GM23338 (cell line): ENCODE results near the gene SH2D4B. TPM values are rescaled to one million over a fixed set of nuclear protein-coding genes. Genes with fewer than 3 reads are reported as not detected.

Experiments
- ATAC-seq: fragments of 200-7000 bp; cut with Tn5 transposase; 3 replicates; pipeline ENCODE4 v1.9.1; 2020
- DNase-seq: peaks from one replicate; pipeline ENCODE4 v3.0.0-alpha.2; 2015; ENCODE audit warnings: low spot score
- H2AFZ ChIP-seq: fragments of 200-600 bp; sonication (generic); 2 replicates; pipeline ENCODE4 v1.8.0; 2016; ENCODE audit warnings: antibody characterized with exemption, mild to moderate bottlenecking, moderate library complexity
- H3F3A ChIP-seq: fragments of 200-600 bp; sonication (generic); replicated peaks from 2 replicates; pipeline ENCODE4 v1.8.0; 2017; ENCODE audit warnings: antibody characterized with exemption, mixed run types, low read depth
- H3K27ac ChIP-seq: fragments of 200-600 bp; sonication (generic); 2 replicates; pipeline ENCODE4 v1.6.1; 2016; ENCODE audit warnings: low read depth
- H3K27me3 ChIP-seq: fragments of 200-600 bp; sonication (generic); 2 replicates; pipeline ENCODE4 v1.8.0; 2016; ENCODE audit warnings: mild to moderate bottlenecking, mixed run types, moderate library complexity; ENCODE audit not compliant: insufficient read depth
- H3K36me3 ChIP-seq: fragments of 200-600 bp; sonication (generic); 2 replicates; pipeline ENCODE4 v1.8.0; 2016; ENCODE audit warnings: mild to moderate bottlenecking; ENCODE audit not compliant: insufficient read depth
- H3K4me1 ChIP-seq: fragments of 200-600 bp; sonication (generic); 2 replicates; pipeline ENCODE4 v1.8.0; 2016; ENCODE audit warnings: mild to moderate bottlenecking, moderate library complexity; ENCODE audit not compliant: insufficient read depth
- H3K4me2 ChIP-seq: fragments of 200-600 bp; sonication (generic); 2 replicates; pipeline ENCODE4 v1.7.1; 2017; ENCODE audit warnings: mixed run types
- H3K4me3 ChIP-seq: fragments of 200-600 bp; sonication (generic); 2 replicates; pipeline ENCODE4 v1.6.1; 2016; ENCODE audit warnings: mixed run types
- H3K79me2 ChIP-seq: fragments of 200-600 bp; sonication (generic); replicated peaks from 2 replicates; pipeline ENCODE4 v1.8.0; 2017; ENCODE audit warnings: mild to moderate bottlenecking; ENCODE audit not compliant: insufficient read depth
- H3K9me2 ChIP-seq: fragments of 200-600 bp; sonication (generic); 2 replicates; pipeline ENCODE4 v1.8.0; 2017; ENCODE audit not compliant: insufficient read depth
- H4K20me1 ChIP-seq: fragments of 200-600 bp; sonication (generic); replicated peaks from 2 replicates; pipeline ENCODE4 v1.8.0; 2017; ENCODE audit warnings: mild to moderate bottlenecking; ENCODE audit not compliant: insufficient read depth
- H3K27ac Mint-ChIP-seq: 2 replicates; pipeline ENCODE4 v1.8.0; 2020; ENCODE audit warnings: inconsistent platforms, mild to moderate bottlenecking, moderate library complexity, mixed read lengths
- H3K27me3 Mint-ChIP-seq: 3 replicates; pipeline ENCODE4 v1.8.0; 2022; ENCODE audit warnings: low read depth, mild to moderate bottlenecking, moderate library complexity, mixed read lengths, inconsistent platforms; ENCODE audit not compliant: insufficient read depth, poor library complexity
- H3K36me3 Mint-ChIP-seq: 3 replicates; pipeline ENCODE4 v1.8.0; 2021; ENCODE audit warnings: low read depth, mild to moderate bottlenecking, inconsistent platforms, moderate library complexity, mixed read lengths
- H3K4me1 Mint-ChIP-seq: 3 replicates; pipeline ENCODE4 v1.8.0; 2020; ENCODE audit warnings: mild to moderate bottlenecking, inconsistent platforms, mixed read lengths
- H3K4me3 Mint-ChIP-seq: 3 replicates; pipeline ENCODE4 v1.8.0; 2021; ENCODE audit warnings: moderate library complexity, mild to moderate bottlenecking, inconsistent platforms, mixed read lengths
- H3K9me3 Mint-ChIP-seq: 3 replicates; pipeline ENCODE4 v1.8.0; 2020; ENCODE audit warnings: moderate library complexity, mild to moderate bottlenecking, inconsistent platforms, mixed read lengths
- CREB1 ChIP-seq: fragments of 250-450 bp; sonication (Bioruptor Pico); IDR thresholded peaks from 2 replicates; pipeline ENCODE4 v1.5.0; 2020; ENCODE audit warnings: low read depth, mild to moderate bottlenecking, moderate library complexity
- CTCF ChIP-seq, 2 experiments: fragments of 200-600 bp in 1 of 2; sonication (generic) in 1 of 2; conservative IDR thresholded peaks; 2 replicates each; pipeline versions ENCODE4 v1.5.1 to v1.6.1; 2016 to 2017; ENCODE audit warnings: antibody characterized with exemption in 2 of 2, low read depth in 2 of 2, mild to moderate bottlenecking in 2 of 2, moderate library complexity in 1 of 2
- ETS1 ChIP-seq: IDR thresholded peaks from 2 replicates; pipeline ENCODE4 v1.6.1; 2016; ENCODE audit warnings: antibody characterized with exemption
- EZH2 ChIP-seq: fragments of 200-600 bp; sonication (generic); IDR thresholded peaks from one replicate; pipeline ENCODE4 v1.8.0; 2017; ENCODE audit warnings: antibody characterized with exemption, mild to moderate bottlenecking, low read depth; ENCODE audit not compliant: unreplicated experiment
- EZH2phosphoT487 ChIP-seq: fragments of 200-600 bp; sonication (generic); IDR thresholded peaks from one replicate; pipeline ENCODE4 v1.8.1; 2018; ENCODE audit warnings: antibody characterized with exemption; ENCODE audit not compliant: unreplicated experiment
- JUNB ChIP-seq: IDR thresholded peaks from one replicate; pipeline ENCODE4 v1.6.1; 2016; ENCODE audit warnings: antibody characterized with exemption; ENCODE audit not compliant: unreplicated experiment
- NANOG ChIP-seq: IDR thresholded peaks from 2 replicates; pipeline ENCODE4 v1.6.1; 2016; ENCODE audit warnings: antibody characterized with exemption, borderline replicate concordance
- POLR2AphosphoS5 ChIP-seq: IDR thresholded peaks from 2 replicates; pipeline ENCODE4 v1.6.1; 2016; ENCODE audit warnings: antibody characterized with exemption, low read depth
- REST ChIP-seq: IDR thresholded peaks from one replicate; pipeline ENCODE4 v1.6.1; 2018; ENCODE audit warnings: antibody characterized with exemption; ENCODE audit not compliant: unreplicated experiment
- STAT1 ChIP-seq: IDR thresholded peaks from one replicate; pipeline ENCODE4 v1.6.1; 2016; ENCODE audit warnings: antibody characterized with exemption; ENCODE audit not compliant: unreplicated experiment
- ZNF114 ChIP-seq: fragments of 250-450 bp; sonication (Bioruptor Pico); IDR thresholded peaks from 2 replicates; pipeline ENCODE4 v1.5.0; 2020; ENCODE audit warnings: mild to moderate bottlenecking, moderate library complexity
- ZNF331 ChIP-seq: fragments of 250-450 bp; sonication (Bioruptor Pico); IDR thresholded peaks from 2 replicates; pipeline ENCODE4 v1.5.0; 2020; ENCODE audit warnings: low read depth, mild to moderate bottlenecking, moderate library complexity
- ZNF462 ChIP-seq: fragments of 250-450 bp; sonication (Bioruptor Pico); IDR thresholded peaks from 2 replicates; pipeline ENCODE4 v1.5.0; 2020; ENCODE audit warnings: mild to moderate bottlenecking, moderate library complexity
- polyA plus RNA-seq: library from polyadenylated mRNA; unstranded; fragments of >200 nt; fragmentation: Nextera tagmentation; extraction: Ambion mirVana; gene quantifications from 2 replicates; pipeline ENCODE4 v1.2.1, GENCODE V29; 2016
- total RNA-seq: library from RNA; depleted of rRNA; stranded (reverse); fragments of >200 nt; shearing (Covaris generic); gene quantifications from 2 replicates; pipeline ENCODE4 v1.2.3, GENCODE V29; 2014

SH2D4B gene
- total and polyA plus RNA-seq, 2 experiments from 2014 or later, result 0.08 TPM; not detected in 1

- ATAC-seq, result no peak
- TF ChIP-seq EZH2phosphoT487, result no peak
- TF ChIP-seq ETS1, result no peak
- no peak for TF ChIP-seq STAT1
- TF ChIP-seq ZNF462 (CRISPR knock-in tag), result no peak
- no peak for TF ChIP-seq JUNB
- TF ChIP-seq REST, result no peak
- TF ChIP-seq CTCF (conservative IDR thresholded peaks at IDR 0.05; ENCODE audit: low read depth in 2 of 2), result no peak
- no peak for TF ChIP-seq ZNF331 (CRISPR knock-in tag)
- TF ChIP-seq CREB1 (CRISPR knock-in tag), result no peak
- TF ChIP-seq ZNF114 (CRISPR knock-in tag), result no peak
- no peak for TF ChIP-seq NANOG
- no peak for TF ChIP-seq EZH2
- TF ChIP-seq POLR2AphosphoS5, result no peak
- H3K27me3 Mint-ChIP-seq, result peaks cover 3% of the 10 kb centered on the region
- H3K27ac Mint-ChIP-seq, result no peak overlapping the region
- Histone ChIP-seq H3K27me3 (no peaks in the 10 kb centered on the region), H3K27ac (no peak overlapping the region), H3F3A (no peaks in the 10 kb centered on the region), H3K36me3 (no peaks in the 10 kb centered on the region), H4K20me1 (no peaks in the 10 kb centered on the region), H3K79me2 (no peaks in the 10 kb centered on the region), H2AFZ (no peak overlapping the region), H3K9me2 (0 out of 2 replicates have a peak, but pooled peaks cover 3% of the 10 kb centered on the region), H3K4me1 (no peaks in the 10 kb centered on the region), H3K4me2 (no peak overlapping the region), H3K4me3 (no peak overlapping the region)
- DNase-seq, result no peak
- H3K9me3 Mint-ChIP-seq, result no peaks in the 10 kb centered on the region
- H3K4me1 Mint-ChIP-seq, result no peaks in the 10 kb centered on the region
- H3K36me3 Mint-ChIP-seq, result no peaks in the 10 kb centered on the region
- H3K4me3 Mint-ChIP-seq, result no peak overlapping the region
These were observed 109.6 kb downstream of the SH2D4B start for GRCh38 chr10:80647173-80647833.
